Subcutaneous abdominal adipose tissue (tissue), 5 donors: ENCODE data around the gene HNRNPL.
"Not testable (repeated sequence)": the region's sequence is repeated elsewhere in the genome, so short reads cannot be mapped to it uniquely, and the experiment has no call there.

ENCODE experiments used
- H3K27ac ChIP-seq: one replicate; pipeline ENCODE4 v1.7.0; 2013; ENCODE audit warnings: low read depth, mild to moderate bottlenecking, inconsistent platforms, low read length, moderate library complexity
- H3K27me3 ChIP-seq, 5 donors: one replicate each; pipeline ENCODE4 v1.7.0; 2013; ENCODE audit warnings: low read length in 5 of 5, inconsistent platforms in 1 of 5; ENCODE audit not compliant: control insufficient read depth in 5 of 5, insufficient read depth in 4 of 5
- H3K36me3 ChIP-seq, 5 donors: one replicate each; pipeline ENCODE4 v1.7.0; 2013; ENCODE audit warnings: low read length in 5 of 5; ENCODE audit not compliant: control insufficient read depth in 5 of 5, insufficient read depth in 5 of 5
- H3K4me1 ChIP-seq, 5 donors: one replicate each; pipeline ENCODE4 v1.7.0; 2013; ENCODE audit warnings: low read length in 5 of 5, mild to moderate bottlenecking in 3 of 5, moderate library complexity in 1 of 5; ENCODE audit not compliant: control insufficient read depth in 5 of 5, insufficient read depth in 5 of 5
- H3K4me3 ChIP-seq, 5 donors: one replicate each; pipeline ENCODE4 v1.7.0; 2013; ENCODE audit warnings: low read length in 5 of 5, low read depth in 1 of 5
- H3K9ac ChIP-seq, 5 donors: one replicate each; pipeline ENCODE4 v1.7.0; 2013; ENCODE audit warnings: low read length in 5 of 5, mild to moderate bottlenecking in 4 of 5, moderate library complexity in 3 of 5
- H3K9me3 ChIP-seq, 5 donors: one replicate each; pipeline ENCODE4 v1.7.0; 2013; ENCODE audit warnings: low read length in 5 of 5; ENCODE audit not compliant: control insufficient read depth in 5 of 5
- donor health status: healthy.
- donor health status: healthy.
- donor health status: healthy.
- donor health status: healthy.
- donor health status: healthy.

The HNRNPL gene

GRCh38 chr19:38807374-38808098, 42.2 kb downstream of the HNRNPL start:
- H3K4me3 ChIP-seq, H3K9ac ChIP-seq, H3K36me3 ChIP-seq, H3K4me1 ChIP-seq, H3K27ac ChIP-seq, H3K27me3 ChIP-seq, H3K9me3 ChIP-seq: not testable (repeated sequence)

- Histone ChIP-seq H3K9me3 (no peaks in the 10 kb centered on the region), H3K4me1 (peaks cover 0 to 6% (median 4%) of the 10 kb centered on the region in 5 donors), H3K36me3 (peaks cover under 1 to 16% (median 6%) of the 10 kb centered on the region in 5 donors), H3K27ac (no peak overlapping the region), H3K27me3 (no peaks in the 10 kb centered on the region), H3K9ac (no peak overlapping the region), H3K4me3 (no peak overlapping the region)
Observed at GRCh38 chr19:38806371-38806770, 43.4 kb downstream of the HNRNPL start.

- Histone ChIP-seq H3K27me3 (no peaks in the 10 kb centered on the region), H3K9me3 (no peaks in the 10 kb centered on the region), H3K9ac (no peak overlapping the region), H3K4me1 (peaks cover 0 to 6% (median 4%) of the 10 kb centered on the region in 5 donors), H3K27ac (no peak overlapping the region), H3K36me3 (peaks cover 6 to 22% (median 9%) of the 10 kb centered on the region in 5 donors), H3K4me3 (no peak overlapping the region)
Observed at GRCh38 chr19:38805180-38805579, 44.6 kb downstream of the HNRNPL start.

- Histone ChIP-seq H3K4me3 (no peak overlapping the region), H3K9ac (no peak overlapping the region), H3K9me3 (no peaks in the 10 kb centered on the region), H3K27ac (no peak overlapping the region), H3K27me3 (no peaks in the 10 kb centered on the region), H3K4me1 (peaks cover 0 to 6% (median 4%) of the 10 kb centered on the region in 5 donors), H3K36me3 (peaks cover 6 to 22% (median 9%) of the 10 kb centered on the region in 5 donors)
Observed at GRCh38 chr19:38803543-38803942, 46.2 kb downstream of the HNRNPL start.

DNA sequence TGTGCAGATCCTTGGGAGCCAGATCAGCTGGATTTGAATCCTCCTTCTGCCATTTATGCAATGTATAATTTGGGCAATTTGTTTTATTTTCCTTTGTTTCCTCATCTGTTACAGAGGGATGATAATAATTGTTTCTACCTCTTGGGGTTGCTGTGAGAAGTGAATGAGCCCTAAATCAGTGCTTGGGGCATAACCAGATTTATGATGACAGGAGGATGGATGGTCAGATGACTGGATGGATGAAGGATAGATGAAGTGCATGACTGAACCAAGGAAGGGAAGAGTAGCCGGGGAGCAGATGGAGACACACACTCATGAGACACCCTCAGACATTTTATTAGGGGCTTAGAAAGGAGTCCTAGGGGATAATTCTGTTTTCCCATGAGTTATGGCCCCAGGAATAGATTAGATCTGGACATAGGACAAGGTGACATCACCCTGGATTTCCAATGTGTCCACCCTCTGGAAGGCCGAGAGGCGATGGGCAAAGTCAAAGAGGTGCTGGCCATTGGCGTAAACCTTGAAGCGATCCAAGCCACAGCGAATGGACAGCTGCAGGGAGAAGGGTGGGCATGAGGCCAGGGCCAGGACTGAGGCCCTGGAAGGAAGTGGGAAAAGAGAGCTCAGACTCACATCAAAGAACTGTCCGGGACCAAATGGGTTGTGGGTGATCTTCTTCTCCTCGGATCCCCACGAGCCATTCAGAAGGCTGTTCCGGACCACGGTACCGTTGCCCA, 48.3 kb downstream of the HNRNPL start:
- H3K27me3 ChIP-seq: no peaks in the 10 kb centered on the region
- no peak overlapping the region for H3K27ac ChIP-seq
- H3K36me3 ChIP-seq: peaks cover 6 to 22% (median 9%) of the 10 kb centered on the region in 5 donors
- peaks cover 0 to 6% (median 4%) of the 10 kb centered on the region in 5 donors for H3K4me1 ChIP-seq
- H3K9ac ChIP-seq: no peak overlapping the region
- H3K9me3 ChIP-seq: no peaks in the 10 kb centered on the region
- no peak overlapping the region for H3K4me3 ChIP-seq

DNA sequence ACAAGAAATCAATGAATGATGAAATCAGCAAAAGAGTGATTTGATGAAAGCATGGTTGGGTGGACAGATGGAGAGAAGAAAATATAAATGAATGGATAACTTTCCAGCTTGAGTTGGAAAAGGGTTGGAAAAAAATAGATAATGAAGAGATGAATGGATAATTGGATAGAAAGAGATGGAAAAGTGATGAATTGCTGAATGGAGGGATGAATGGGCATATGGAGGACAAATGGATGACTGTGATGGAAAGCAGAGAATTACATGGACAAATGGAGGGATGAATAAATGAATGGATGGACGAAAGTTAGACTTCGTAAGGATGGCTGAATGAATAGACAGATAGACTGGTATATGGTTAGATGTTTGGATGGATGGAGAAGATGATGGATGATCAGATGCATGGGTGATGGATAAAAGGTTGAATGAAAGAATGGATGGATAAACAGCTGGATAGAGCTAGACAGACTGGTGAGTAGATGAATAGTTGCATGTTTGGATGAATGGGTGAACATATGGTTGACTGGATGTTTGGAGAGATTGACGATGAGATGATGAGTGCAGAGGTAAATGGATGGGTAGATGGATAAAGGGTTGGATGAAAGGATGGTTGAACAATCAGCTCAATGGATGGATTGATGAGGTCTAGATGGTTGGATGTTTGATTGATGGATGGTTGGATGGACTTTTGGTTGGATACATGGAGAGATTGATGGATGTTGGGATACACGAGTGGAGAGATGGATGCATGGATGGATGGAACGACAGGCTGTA, 49.0 kb downstream of the HNRNPL start:
- Histone ChIP-seq H3K27me3 (no peaks in the 10 kb centered on the region), H3K9ac (no peak overlapping the region), H3K36me3 (peaks cover 6 to 22% (median 9%) of the 10 kb centered on the region in 5 donors), H3K4me3 (no peak overlapping the region), H3K9me3 (no peaks in the 10 kb centered on the region), H3K27ac (no peak overlapping the region), H3K4me1 (peaks cover 0 to 6% (median 4%) of the 10 kb centered on the region in 5 donors)

DNA sequence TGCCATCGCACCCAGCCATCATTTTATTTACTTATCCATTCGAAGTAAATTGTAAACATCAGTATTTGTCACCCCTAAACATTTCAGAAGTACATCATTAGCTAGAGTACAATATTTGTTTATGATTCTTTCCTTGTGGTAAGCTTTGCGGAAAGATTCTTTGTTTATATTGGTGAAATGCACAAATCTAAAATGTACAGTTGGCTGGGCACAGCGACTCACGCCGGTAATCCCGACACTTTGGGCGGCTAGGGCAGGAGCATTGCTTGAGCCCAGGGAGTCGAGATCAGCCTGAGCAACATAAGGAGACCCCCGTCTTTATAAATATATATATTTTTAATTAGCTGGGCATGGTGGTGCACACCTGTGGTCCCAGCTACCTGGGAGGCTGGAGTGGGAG, 50.7 kb downstream of the HNRNPL start:
- Histone ChIP-seq H3K4me1 (no peaks in the 10 kb centered on the region), H3K36me3 (peaks cover 6 to 22% (median 9%) of the 10 kb centered on the region in 5 donors), H3K27ac (no peak overlapping the region), H3K27me3 (no peaks in the 10 kb centered on the region), H3K9ac (no peak overlapping the region), H3K9me3 (no peaks in the 10 kb centered on the region), H3K4me3 (no peak overlapping the region)

DNA sequence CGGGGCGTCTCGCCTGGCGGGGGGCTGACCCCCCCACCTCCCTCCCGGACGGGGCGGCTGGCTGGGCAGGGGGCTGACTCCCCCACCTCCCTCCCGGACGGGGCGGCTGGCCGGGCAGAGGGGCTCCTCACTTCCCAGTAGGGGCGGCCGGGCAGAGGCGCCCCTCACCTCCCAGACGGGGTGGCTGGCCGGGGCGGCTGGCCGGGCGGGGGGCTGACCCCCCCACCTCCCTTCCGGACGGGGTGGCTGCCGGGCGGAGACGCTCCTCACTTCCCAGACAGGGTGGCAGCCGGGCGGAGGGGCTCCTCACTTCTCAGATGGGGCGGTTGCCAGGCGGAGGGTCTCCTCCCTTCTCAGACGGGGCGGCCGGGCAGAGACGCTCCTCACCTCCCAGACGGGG, 52.0 kb downstream of the HNRNPL start:
- H3K27ac ChIP-seq, H3K4me3 ChIP-seq, H3K4me1 ChIP-seq, H3K9me3 ChIP-seq, H3K9ac ChIP-seq, H3K27me3 ChIP-seq: not testable (repeated sequence)
- H3K36me3 ChIP-seq: peaks cover 6 to 14% (median 9%) of the 10 kb centered on the region in 5 donors

DNA sequence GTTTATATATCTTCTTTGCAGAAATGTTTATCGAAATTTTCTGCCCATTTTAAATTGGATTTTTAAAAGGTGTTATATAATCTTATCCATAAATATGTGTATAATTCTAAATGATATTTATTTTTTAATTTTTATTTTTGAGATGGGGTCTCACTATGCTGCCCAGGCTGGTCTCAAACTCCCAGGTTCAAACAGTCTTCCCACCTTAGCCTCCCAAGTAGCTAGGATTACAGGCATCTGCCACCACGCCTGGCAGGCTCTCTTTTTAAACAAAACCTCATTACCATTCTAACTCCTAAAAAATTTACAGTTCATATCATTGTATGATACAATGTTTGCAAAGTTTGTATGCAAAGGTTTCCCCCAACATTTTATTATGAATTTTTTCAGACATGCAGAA, 53.6 kb downstream of the HNRNPL start:
- Histone ChIP-seq H3K27me3 (no peaks in the 10 kb centered on the region), H3K9me3 (no peaks in the 10 kb centered on the region), H3K27ac (no peak overlapping the region), H3K9ac (no peak overlapping the region), H3K4me1 (peaks cover 0 to 8% (median 6%) of the 10 kb centered on the region in 5 donors), H3K36me3 (peaks cover 0 to 7% (median 3%) of the 10 kb centered on the region in 5 donors), H3K4me3 (no peak overlapping the region)

- peaks cover 0 to 8% (median 6%) of the 10 kb centered on the region in 5 donors for H3K4me1 ChIP-seq
Observed at GRCh38 chr19:38795549-38795948, 54.2 kb downstream of the HNRNPL start.

More at GRCh38 chr19:38795549-38795948, 54.2 kb downstream of the HNRNPL start:
- H3K9me3 ChIP-seq: no peaks in the 10 kb centered on the region
- H3K9ac ChIP-seq: no peak overlapping the region
- H3K27ac ChIP-seq: no peak overlapping the region
- peaks cover 0 to under 1% (median 0%) of the 10 kb centered on the region in 5 donors for H3K36me3 ChIP-seq
- no peaks in the 10 kb centered on the region for H3K27me3 ChIP-seq
- no peak overlapping the region for H3K4me3 ChIP-seq
